GM12891 (cell line): ENCODE data around the gene CASS4.

Experiments used
- PAX5 ChIP-seq: IDR thresholded peaks from 2 replicates; pipeline ENCODE4 v1.6.1; 2011; ENCODE audit warnings: low read length, moderate library complexity, mild to moderate bottlenecking; ENCODE audit not compliant: insufficient read depth, severe bottlenecking
- POLR2A ChIP-seq: IDR thresholded peaks from 2 replicates; pipeline ENCODE4 v1.6.1; 2011; ENCODE audit warnings: low read depth, low read length, control low read depth
- POLR2AphosphoS5 ChIP-seq: IDR thresholded peaks from 2 replicates; pipeline ENCODE4 v1.6.1; 2011; ENCODE audit warnings: low read depth, low read length, control low read depth
- POU2F2 ChIP-seq: IDR thresholded peaks from 2 replicates; pipeline ENCODE4 v1.6.1; 2011; ENCODE audit warnings: low read depth, mild to moderate bottlenecking, control low read depth, low read length, moderate library complexity
- SPI1 ChIP-seq: IDR thresholded peaks from 2 replicates; pipeline ENCODE4 v1.6.1; 2011; ENCODE audit warnings: low read depth, low read length, control low read depth
- TAF1 ChIP-seq: IDR thresholded peaks from 2 replicates; pipeline ENCODE4 v1.6.1; 2011; ENCODE audit warnings: low read depth, low read length, control low read depth

DNA sequence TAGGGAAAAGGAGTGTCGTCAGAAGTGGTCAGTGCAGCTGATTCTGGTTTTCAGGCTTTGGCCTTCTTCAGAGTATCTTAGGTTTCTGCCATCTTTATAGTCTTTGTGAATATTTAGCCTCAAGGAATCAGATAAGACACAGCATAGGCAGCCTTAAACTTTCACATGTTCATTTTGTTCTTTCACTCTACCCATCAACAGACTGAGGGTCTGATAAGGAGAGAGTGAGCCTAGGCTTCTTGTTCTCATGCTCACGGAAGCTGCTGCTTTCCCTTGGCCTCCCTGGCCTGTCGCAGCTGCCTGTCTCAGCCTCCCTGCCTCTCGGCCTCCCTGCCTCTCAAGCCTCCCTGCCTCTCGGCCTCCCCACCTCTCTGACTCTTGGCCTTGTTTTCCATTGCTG lies 76.5 kb downstream of the CASS4 start:
- no peak for TF ChIP-seq POLR2AphosphoS5
- no peak for TF ChIP-seq TAF1
- TF ChIP-seq POLR2A: no peak
- TF ChIP-seq SPI1: no peak
- no peak for TF ChIP-seq PAX5
- no peak for TF ChIP-seq POU2F2
